HG03469 (cell line): ENCODE data around the gene MORN3.
"Not testable (repeated sequence)": the region's sequence is repeated elsewhere in the genome, so short reads cannot be mapped to it uniquely, and the experiment has no call there.

ENCODE experiments used
- ATAC-seq: cut with Tn5 transposase; IDR thresholded peaks from one replicate; pipeline ENCODE4 v1.9.1; 2021; ENCODE audit warnings: mild to moderate bottlenecking, moderate library complexity, moderate number of reproducible peaks; ENCODE audit not compliant: unreplicated experiment

The MORN3 gene

GRCh38 chr12:121669521-121669900 lies at the start of gene MORN3:
TSS of gene MORN3 (minus strand) at chr12:121669654. CDS start at chr12:121669483, 171 bp downstream.
- ATAC-seq, result no peak

DNA sequence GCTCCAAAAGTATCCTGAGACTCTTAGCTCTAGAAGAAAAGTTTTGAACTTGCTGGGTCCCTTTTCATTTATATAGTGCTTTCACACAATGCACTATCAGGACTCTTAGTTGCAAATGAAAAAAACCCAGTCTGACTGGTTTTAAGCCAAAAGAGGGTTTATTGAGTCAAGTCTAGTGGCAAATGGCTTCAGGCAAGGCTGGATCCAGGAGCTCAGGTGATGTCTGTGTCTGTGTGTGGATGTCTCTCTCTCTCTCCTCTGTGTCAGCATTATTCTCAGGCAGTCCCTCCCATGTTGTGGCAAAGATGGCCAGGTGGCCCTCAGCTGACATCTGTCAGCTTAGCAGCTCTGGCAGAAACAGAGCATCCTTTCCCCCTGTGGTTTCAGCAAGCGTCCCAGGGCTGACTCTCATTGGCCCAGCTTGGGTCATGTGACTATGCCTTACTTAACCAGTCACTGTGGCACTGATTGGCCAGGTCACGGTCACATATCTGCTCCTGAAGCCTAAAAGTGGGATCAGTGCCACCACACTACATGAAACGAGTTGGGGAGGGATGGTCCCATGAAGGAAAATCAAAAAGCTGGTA lies 49.3 kb upstream of the MORN3 start:
- no peak for ATAC-seq

DNA sequence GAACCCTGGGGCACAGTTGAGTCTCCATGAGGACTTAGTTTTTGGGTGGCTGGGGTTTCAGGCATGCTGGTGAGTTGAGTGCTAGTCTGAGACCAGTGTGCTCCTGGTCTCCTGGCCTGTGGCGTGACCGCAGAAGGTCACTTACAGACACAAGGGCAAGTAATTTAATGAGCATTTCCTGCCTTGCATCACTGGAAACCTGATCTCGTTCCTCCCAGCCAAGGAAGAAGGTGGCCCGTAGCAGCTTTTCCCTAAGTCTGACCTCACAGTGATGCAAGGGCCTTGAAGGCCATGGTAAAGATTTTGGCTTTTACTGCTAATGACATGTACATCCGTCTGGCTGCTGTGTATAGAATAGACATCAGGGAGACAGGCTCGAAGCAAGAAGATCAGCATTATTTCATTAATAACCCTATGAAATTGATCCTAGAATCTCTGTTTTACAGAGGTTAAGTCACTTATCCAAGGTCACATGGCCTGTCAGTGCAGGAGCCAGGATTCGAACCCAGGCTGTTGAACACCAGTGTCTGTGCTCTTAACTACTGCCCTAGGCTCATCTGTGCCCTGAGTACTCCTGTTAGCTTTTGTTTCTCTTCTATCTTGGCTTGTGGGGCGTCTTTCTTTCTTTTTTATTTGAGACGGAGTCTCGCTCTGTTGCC lies 47.7 kb upstream of the MORN3 start:
- ATAC-seq, result no peak

GRCh38 chr12:121715862-121716435 lies 46.5 kb upstream of the MORN3 start:
- ATAC-seq, result no peak

GRCh38 chr12:121715055-121715454 lies 45.6 kb upstream of the MORN3 start:
- ATAC-seq, result not testable (repeated sequence)

GRCh38 chr12:121713793-121714192 lies 44.3 kb upstream of the MORN3 start:
- no peak for ATAC-seq

GRCh38 chr12:121713257-121713777 lies 43.9 kb upstream of the MORN3 start:
- no peak for ATAC-seq

DNA sequence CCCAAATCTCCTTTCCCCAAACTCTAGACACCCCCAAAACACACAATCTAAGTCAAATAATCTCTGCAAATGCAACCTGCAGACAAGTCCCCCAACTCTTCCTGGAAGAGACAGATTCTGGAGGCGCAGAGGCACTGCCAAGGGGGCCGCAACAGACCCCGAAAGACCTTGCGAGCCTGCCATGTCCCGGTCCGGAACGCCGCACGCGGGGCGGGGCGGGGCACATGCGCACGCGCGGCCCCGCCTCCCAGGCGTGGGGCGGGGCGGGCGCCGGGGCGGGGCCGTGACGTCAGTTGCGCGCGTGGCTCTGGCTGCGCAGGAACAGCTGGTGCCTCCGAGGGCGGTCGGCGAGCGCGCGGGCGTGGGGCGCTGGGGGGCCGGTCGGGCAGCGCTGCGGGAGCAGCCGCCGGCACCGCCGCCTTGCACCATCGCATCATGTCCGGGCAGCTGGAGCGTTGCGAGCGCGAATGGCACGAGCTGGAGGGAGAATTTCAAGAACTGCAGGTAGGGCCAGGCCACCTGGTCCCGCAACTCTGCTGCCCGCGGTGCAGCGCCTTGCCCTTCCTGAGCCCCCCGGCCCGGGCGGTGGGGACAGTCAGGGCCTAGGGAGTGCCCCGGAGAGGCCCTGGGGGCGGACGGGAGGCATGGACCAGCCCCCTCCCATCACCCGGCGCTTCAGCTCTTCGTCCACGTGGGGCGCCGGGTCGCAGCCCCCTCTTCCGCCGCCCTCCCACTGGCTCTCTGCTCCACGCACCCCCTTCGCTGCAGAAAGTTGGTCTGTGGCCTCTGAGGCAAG lies 43.2 kb upstream of the MORN3 start, which contains the start of gene TMEM120B:
TSS of gene TMEM120B (plus strand) at position 292 of the 796 bp plus-strand sequence. CDS start at position 436, 144 bp downstream.
- ATAC-seq, result peak; percentile 58

- ATAC-seq, result peak; percentile 9
These were observed 42.7 kb upstream of the MORN3 start for GRCh38 chr12:121712190-121712460.

DNA sequence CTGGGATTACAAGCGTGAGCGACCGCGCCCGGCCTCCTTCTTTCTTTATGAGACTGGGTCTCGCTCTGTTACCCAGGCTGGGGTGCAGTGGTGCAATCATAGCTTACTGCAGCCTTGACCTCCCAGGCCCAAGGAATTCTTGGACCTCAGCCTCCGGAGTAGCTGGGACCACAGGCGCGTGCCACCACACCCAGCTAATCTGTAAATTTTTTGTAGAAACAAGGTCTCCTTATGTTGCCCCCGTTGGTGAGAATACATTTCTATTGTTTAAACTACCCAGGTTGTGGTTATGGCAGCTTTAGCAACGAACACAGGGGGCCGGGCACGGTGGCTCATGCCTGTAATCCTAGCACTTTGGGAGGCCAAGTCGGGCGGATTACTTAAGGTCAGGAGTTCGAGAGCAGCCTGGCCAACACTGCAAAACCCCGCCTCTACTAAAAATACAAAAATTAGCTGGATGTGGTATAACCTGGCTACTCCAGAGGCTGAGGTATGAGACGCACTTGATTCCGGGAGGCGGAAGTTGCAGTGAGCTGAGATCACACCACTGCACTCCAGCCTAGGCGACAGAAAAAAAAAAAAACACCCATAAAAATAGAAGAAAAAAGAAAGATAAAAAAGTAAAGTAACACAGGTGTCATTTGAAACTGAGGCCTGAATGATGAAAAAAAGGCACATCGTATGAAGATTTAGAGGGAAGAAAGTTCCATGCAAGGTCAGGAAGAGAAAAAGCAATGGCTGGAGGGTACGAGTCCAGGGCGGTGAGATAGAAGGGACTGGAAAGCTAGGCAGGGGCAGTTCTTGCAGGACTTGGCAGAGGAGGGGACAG lies 42.1 kb upstream of the MORN3 start:
- ATAC-seq, result no peak

GRCh38 chr12:121709478-121709961 lies 40.1 kb upstream of the MORN3 start:
- no peak for ATAC-seq

DNA sequence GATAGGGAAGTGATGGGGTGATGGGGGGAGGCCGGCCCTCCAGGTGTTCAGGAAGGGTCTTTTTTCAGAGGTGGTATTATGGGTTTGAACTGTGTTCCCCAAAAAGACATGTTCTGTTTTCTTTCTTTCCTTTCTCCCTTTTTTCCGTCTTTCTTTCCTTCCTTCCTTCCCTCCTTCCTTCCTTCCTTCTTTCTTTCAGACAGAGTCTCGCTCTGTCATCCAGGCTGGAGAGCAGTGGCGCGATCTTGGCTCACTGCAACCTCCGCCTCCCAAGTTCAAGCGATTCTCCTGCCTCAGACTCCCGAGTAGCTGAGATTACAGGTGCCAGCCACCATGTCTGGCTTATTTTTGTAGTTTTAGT lies 39.6 kb upstream of the MORN3 start:
- ATAC-seq, result not testable (repeated sequence)

GRCh38 chr12:121708313-121709063 lies 39.0 kb upstream of the MORN3 start:
- no peak for ATAC-seq

- ATAC-seq, result no peak
These were observed 36.1 kb upstream of the MORN3 start for GRCh38 chr12:121705514-121705913.

DNA sequence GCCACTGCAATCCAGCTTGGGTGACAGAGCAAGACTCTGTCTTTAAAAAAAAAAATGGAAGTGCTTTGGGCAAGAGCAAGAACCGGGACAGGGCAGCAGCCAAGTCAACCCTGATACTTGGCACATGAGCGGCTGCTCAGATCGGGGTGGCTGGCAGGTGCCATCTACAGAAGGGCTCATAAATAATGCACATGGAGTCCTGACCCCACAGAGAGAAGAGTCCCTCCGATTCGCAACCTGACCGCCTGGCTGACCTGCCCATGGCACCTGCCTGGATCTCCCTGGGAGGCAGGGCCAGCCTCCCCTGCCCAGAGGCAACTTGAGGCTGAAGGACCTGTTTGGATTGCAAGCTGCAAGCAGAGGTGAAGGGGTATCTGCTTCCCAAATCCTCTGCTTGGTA lies 33.5 kb upstream of the MORN3 start:
- ATAC-seq, result no peak

DNA sequence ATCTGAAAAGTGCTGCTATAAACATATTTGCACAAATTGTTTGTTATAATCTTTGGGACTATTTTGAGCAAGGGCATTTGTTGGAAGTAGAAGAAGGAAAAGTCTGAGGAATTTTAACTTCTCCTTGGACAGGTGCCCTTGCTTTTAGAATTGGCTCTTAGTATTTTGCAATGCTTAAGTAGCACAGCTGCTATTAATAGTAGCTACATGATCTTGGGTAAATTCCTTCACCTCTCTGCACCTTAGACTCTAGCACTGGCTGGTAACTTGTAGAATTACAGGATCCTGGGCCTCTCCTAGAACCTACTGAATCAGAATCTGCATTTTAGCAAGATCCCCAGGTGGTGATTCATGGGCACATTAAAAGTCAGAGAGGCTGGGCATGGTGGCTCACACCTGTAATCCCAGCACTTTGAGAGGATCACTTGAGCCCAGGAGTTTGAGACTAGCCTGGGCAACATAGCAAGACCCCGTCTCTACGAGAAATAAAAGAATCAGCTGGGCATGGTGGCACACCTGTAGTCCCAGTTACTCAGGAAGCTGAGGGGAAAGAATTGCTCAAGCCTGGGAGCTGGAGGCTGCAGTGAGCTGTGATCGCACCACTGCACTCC lies 32.3 kb upstream of the MORN3 start:
- ATAC-seq, result no peak

- not testable (repeated sequence) for ATAC-seq
These were observed 28.4 kb upstream of the MORN3 start for GRCh38 chr12:121697861-121698260.

GRCh38 chr12:121697093-121697698 lies 27.7 kb upstream of the MORN3 start:
- ATAC-seq, result no peak

DNA sequence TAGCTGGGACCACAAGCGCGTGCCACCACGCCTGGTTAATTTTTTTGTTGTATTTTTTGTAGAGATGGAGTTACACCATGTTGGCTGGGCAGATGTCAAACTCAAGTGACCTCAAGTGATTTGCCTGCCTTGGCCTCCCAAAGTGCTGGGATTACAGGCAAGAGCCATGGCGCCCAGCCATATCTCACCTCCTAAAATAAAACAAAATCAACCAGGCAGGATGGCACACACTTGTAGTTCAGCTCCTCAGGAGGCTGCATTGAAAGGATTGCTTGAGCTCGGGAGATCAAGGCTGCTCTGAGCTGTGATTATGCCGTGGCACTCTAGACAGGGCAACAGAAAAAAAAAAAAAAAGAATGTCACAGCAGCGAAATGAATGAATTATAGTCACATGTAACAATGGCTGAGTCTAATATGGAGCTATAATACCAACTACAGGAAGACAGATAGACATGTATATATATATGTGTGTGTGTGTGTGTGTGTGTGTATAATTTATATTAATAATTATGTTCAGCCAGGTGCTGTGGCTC lies 23.8 kb upstream of the MORN3 start:
- ATAC-seq, result no peak
